KMS-11 (cell line): ENCODE measurements around the gene SMIM31.

Experiments used
- H2AFZ ChIP-seq: fragments of 200-600 bp; sonication (generic); 2 replicates; pipeline ENCODE4 v1.6.1; 2016; ENCODE audit warnings: antibody characterized with exemption, mixed run types, low read depth
- H3K27ac ChIP-seq: fragments of 200-600 bp; sonication (generic); 2 replicates; pipeline ENCODE4 v1.6.1; 2016; ENCODE audit warnings: mild to moderate bottlenecking, mixed run types
- H3K27me3 ChIP-seq: fragments of 200-600 bp; sonication (generic); 2 replicates; pipeline ENCODE4 v1.6.1; 2017; ENCODE audit warnings: mild to moderate bottlenecking, low read depth, mixed run types, moderate library complexity; ENCODE audit not compliant: insufficient read depth
- H3K36me3 ChIP-seq: fragments of 200-600 bp; sonication (generic); 2 replicates; pipeline ENCODE4 v1.6.1; 2017; ENCODE audit warnings: mild to moderate bottlenecking, mixed run types; ENCODE audit not compliant: insufficient read depth
- H3K4me1 ChIP-seq: fragments of 200-600 bp; sonication (generic); 2 replicates; pipeline ENCODE4 v1.6.1; 2016; ENCODE audit warnings: mild to moderate bottlenecking, low read depth, mixed run types; ENCODE audit not compliant: poor library complexity, severe bottlenecking
- H3K4me2 ChIP-seq: fragments of 200-600 bp; sonication (generic); 2 replicates; pipeline ENCODE4 v1.7.0; 2016; ENCODE audit warnings: mild to moderate bottlenecking, mixed run types
- H3K4me3 ChIP-seq: fragments of 200-600 bp; sonication (generic); IDR thresholded peaks from 2 replicates; pipeline ENCODE4 v1.6.1; 2017; ENCODE audit warnings: low read depth, low read length, mixed read lengths; ENCODE audit not compliant: insufficient read depth
- H3K79me2 ChIP-seq: fragments of 200-600 bp; sonication (generic); 2 replicates; pipeline ENCODE4 v1.6.1; 2016; ENCODE audit warnings: low read depth, mixed run types; ENCODE audit not compliant: insufficient read depth
- H3K9ac ChIP-seq: fragments of 200-600 bp; sonication (generic); 2 replicates; pipeline ENCODE4 v1.6.1; 2016; ENCODE audit warnings: mild to moderate bottlenecking, mixed run types
- H4K20me1 ChIP-seq: fragments of 200-600 bp; sonication (generic); 2 replicates; pipeline ENCODE4 v1.6.1; 2016; ENCODE audit warnings: mild to moderate bottlenecking, mixed run types; ENCODE audit not compliant: insufficient read depth
- CTCF ChIP-seq: fragments of 200-600 bp; sonication (generic); conservative IDR thresholded peaks from 2 replicates; pipeline ENCODE4 v1.6.1; 2017; ENCODE audit warnings: low read depth, mild to moderate bottlenecking, antibody characterized with exemption, low read length, moderate library complexity, mixed read lengths

SMIM31 gene

GRCh38 chr4:164807611-164808010 lies 53.7 kb downstream of the SMIM31 start:
- H3K79me2 ChIP-seq: no peaks in the 10 kb centered on the region
- no peak overlapping the region for H3K4me2 ChIP-seq
- no peaks in the 10 kb centered on the region for H4K20me1 ChIP-seq
- H3K4me3 ChIP-seq: no peak overlapping the region
- H3K27ac ChIP-seq: no peak overlapping the region
- no peaks in the 10 kb centered on the region for H3K4me1 ChIP-seq
- no peak overlapping the region for H2AFZ ChIP-seq
- H3K36me3 ChIP-seq: no peaks in the 10 kb centered on the region
- no peaks in the 10 kb centered on the region for H3K27me3 ChIP-seq
- no peak overlapping the region for H3K9ac ChIP-seq
- no peak for TF ChIP-seq CTCF

- no peaks in the 10 kb centered on the region for H3K4me1 ChIP-seq
- H3K4me2 ChIP-seq: no peak overlapping the region
- H3K36me3 ChIP-seq: no peaks in the 10 kb centered on the region
- no peak overlapping the region for H2AFZ ChIP-seq
- no peaks in the 10 kb centered on the region for H3K79me2 ChIP-seq
- no peak overlapping the region for H3K9ac ChIP-seq
- no peaks in the 10 kb centered on the region for H3K27me3 ChIP-seq
- no peak for TF ChIP-seq CTCF
- H3K4me3 ChIP-seq: no peak overlapping the region
- no peaks in the 10 kb centered on the region for H4K20me1 ChIP-seq
- H3K27ac ChIP-seq: no peak overlapping the region
These were observed 59.6 kb downstream of the SMIM31 start for GRCh38 chr4:164813554-164813953.

- H3K36me3 ChIP-seq: no peaks in the 10 kb centered on the region
- H3K79me2 ChIP-seq: no peaks in the 10 kb centered on the region
- H3K9ac ChIP-seq: no peak overlapping the region
- no peaks in the 10 kb centered on the region for H4K20me1 ChIP-seq
- H3K4me3 ChIP-seq: no peak overlapping the region
- no peak for TF ChIP-seq CTCF
- no peaks in the 10 kb centered on the region for H3K4me1 ChIP-seq
- H2AFZ ChIP-seq: no peak overlapping the region
- no peak overlapping the region for H3K27ac ChIP-seq
- H3K4me2 ChIP-seq: no peak overlapping the region
- H3K27me3 ChIP-seq: no peaks in the 10 kb centered on the region
These were observed 61.8 kb downstream of the SMIM31 start for GRCh38 chr4:164815711-164816110.

- TF ChIP-seq CTCF: no peak
- H3K4me2 ChIP-seq: no peak overlapping the region
- H3K4me1 ChIP-seq: no peaks in the 10 kb centered on the region
- no peaks in the 10 kb centered on the region for H4K20me1 ChIP-seq
- no peak overlapping the region for H2AFZ ChIP-seq
- H3K4me3 ChIP-seq: no peak overlapping the region
- H3K36me3 ChIP-seq: no peaks in the 10 kb centered on the region
- no peaks in the 10 kb centered on the region for H3K79me2 ChIP-seq
- no peak overlapping the region for H3K27ac ChIP-seq
- H3K9ac ChIP-seq: no peak overlapping the region
- no peaks in the 10 kb centered on the region for H3K27me3 ChIP-seq
These were observed 65.4 kb downstream of the SMIM31 start for GRCh38 chr4:164819366-164819765.

- no peaks in the 10 kb centered on the region for H3K36me3 ChIP-seq
- H3K9ac ChIP-seq: no peak overlapping the region
- no peak for TF ChIP-seq CTCF
- no peaks in the 10 kb centered on the region for H4K20me1 ChIP-seq
- no peak overlapping the region for H2AFZ ChIP-seq
- H3K79me2 ChIP-seq: no peaks in the 10 kb centered on the region
- no peak overlapping the region for H3K4me2 ChIP-seq
- H3K27ac ChIP-seq: no peak overlapping the region
- H3K27me3 ChIP-seq: no peaks in the 10 kb centered on the region
- H3K4me1 ChIP-seq: no peaks in the 10 kb centered on the region
- H3K4me3 ChIP-seq: no peak overlapping the region
These were observed 67.8 kb downstream of the SMIM31 start for GRCh38 chr4:164821711-164822110.
